H7 (cell line): ENCODE data around the gene MRGPRE. TPM values are rescaled to one million over a fixed set of nuclear protein-coding genes. Genes with fewer than 3 reads are reported as not detected.

ENCODE experiments used
- DNase-seq: peaks from one replicate; pipeline ENCODE4 v3.0.0; 2012
- H3K27me3 ChIP-seq: 2 replicates; pipeline ENCODE4 v1.6.0; 2011; ENCODE audit warnings: mild to moderate bottlenecking, low read length; ENCODE audit not compliant: control insufficient read depth, insufficient read depth
- H3K36me3 ChIP-seq: replicated peaks from 2 replicates; pipeline ENCODE4 v1.5.1; 2011; ENCODE audit warnings: low read length; ENCODE audit not compliant: control insufficient read depth, insufficient read depth
- H3K4me3 ChIP-seq: 2 replicates; pipeline ENCODE4 v1.5.1; 2011; ENCODE audit warnings: low read depth, mild to moderate bottlenecking, control low read depth, low read length, moderate library complexity; ENCODE audit not compliant: insufficient read depth
- total RNA-seq: library from RNA; depleted of rRNA; stranded (reverse); fragments of >200 nt; shearing (Covaris generic); gene quantifications from 2 replicates; pipeline ENCODE4 v1.2.3, GENCODE V29; 2014

Gene MRGPRE
- total RNA-seq, 1 experiment from 2014 or later: not detected

DNA sequence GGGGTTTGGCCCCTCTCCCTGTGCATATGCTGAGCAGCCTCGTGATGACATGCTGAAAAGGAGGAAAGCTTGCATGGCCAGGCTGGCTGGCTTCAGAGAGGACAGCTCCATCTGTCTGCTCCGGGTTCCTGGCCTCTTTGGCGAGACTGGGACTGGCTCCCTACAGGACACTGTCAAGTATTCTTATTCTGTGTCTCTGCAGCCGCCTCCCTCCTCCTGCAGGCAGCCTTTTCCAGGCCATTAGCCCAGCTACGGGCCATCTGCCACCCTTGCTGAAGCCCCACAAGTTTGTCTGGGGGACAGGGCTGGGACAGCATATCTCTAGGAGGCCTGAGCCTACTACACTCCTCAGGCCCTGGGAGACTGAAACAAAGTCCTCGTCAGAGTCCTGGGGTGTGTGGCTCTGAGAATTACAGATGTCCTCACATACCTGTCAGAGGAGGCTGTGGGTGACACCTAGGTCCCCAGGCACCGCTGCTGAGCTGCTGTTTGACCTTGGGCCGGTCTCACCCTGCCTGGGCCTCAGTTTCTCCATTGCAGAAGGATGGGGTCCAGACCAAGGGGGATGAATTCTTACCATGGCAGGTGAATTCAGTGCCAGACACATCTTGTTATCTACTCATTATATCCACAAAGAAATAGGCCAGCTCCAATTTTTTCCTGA is 24.6 kb downstream of the MRGPRE start:
- no peaks in the 10 kb centered on the region for H3K36me3 ChIP-seq
- peaks cover 25% of the 10 kb centered on the region for H3K27me3 ChIP-seq
- no peak overlapping the region for H3K4me3 ChIP-seq
- DNase-seq: no peak

DNA sequence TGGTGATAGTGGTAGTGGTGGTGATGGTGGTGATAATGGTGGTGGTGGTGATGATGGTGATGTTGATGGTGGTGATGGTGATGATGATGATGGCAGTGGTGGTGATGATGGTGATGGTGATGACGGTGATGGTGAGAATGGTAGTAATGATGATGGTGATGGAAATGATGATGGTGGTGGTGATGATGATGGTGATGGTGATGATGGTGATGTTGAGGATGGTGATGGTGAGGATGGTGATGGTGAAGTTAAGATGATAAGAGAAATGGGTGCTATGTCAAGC is 25.4 kb downstream of the MRGPRE start:
- no peak for DNase-seq

DNA sequence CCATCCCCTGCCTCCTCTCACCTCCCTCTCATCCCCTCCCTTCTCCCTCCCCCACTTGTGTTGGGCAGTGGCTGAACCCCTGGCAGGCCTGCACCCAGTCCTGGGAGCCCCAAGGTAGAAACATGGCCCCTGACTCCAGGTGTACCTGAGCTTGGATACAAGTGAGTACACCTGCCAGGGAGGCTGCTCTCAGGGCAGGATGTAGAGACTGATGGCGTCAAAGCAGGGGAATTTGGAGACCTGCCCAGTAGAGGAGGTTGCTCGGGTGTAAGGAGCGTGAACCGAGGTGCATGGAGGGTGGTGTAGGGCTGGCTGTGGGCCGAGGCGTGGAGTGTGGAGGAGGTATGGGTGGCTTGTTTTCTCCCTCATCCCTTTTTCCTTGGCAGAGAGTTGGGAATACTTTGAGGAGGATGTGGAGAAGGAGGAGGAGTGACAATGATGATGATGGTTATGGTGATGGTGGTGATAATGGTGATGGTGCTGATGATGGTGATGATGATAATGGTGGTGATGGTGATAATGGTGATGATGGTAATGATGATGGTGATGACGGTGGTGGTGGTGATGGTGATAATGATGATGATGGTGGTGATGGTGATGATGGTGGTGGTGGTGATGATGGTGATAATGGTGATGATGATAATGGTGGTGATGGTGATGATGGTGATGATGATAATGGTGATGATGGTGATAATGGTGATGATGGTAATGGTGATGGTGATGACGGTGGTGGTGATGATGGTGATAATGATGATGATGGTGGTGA is 25.9 kb downstream of the MRGPRE start:
- H3K36me3 ChIP-seq: no peaks in the 10 kb centered on the region
- H3K4me3 ChIP-seq: no peak overlapping the region
- no peak for DNase-seq
- H3K27me3 ChIP-seq: peaks cover 35% of the 10 kb centered on the region

More for the DNA sequence above, 25.4 kb downstream of the MRGPRE start:
- Histone ChIP-seq H3K36me3 (no peaks in the 10 kb centered on the region), H3K27me3 (peaks cover 32% of the 10 kb centered on the region), H3K4me3 (no peak overlapping the region)

DNA sequence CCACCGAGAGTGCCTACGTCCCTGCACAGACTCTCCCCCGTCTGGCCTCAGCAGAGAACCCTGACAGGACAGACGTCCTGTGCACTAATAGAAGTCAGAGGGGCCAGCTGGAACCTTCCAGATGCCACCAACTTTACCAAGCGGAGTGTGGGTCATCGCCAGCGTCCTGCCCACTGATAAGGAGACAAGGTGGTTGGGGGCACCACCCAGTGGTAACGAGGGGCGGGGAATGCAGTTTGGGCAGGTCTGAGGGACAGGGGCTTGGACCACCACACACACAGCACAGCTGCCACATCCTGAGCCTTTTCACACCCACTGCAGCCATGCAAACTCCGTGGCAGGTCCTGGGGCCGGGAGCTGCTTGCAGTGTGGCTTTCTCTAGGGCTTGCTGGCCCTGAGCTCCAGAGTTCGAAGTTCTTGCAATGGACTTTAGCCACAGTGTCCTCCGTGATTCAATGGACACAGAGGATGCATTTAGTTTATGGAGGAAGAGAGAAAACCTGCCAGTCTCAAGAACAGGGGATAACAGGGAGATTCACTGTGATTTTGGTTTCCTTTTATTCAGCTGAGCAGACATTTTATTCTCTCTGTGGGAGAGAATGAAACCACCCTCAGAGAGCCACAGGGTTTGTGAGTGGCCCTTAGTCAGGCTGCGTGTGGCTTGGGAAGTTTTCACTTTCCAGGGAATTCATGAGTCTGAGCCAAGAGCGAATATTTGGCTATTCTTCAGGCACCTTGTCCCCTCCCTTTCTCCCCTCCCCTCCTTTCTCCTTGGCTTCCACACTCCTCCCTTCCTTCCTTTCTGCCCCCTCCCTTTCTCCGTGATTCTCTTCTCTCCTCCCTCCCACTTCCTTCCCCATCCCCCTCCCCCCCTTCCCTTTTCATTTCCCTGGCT is 26.7 kb downstream of the MRGPRE start:
- peak; percentile 35 for DNase-seq
- Histone ChIP-seq H3K4me3 (no peak overlapping the region), H3K36me3 (no peaks in the 10 kb centered on the region), H3K27me3 (peaks cover 35% of the 10 kb centered on the region)

DNA sequence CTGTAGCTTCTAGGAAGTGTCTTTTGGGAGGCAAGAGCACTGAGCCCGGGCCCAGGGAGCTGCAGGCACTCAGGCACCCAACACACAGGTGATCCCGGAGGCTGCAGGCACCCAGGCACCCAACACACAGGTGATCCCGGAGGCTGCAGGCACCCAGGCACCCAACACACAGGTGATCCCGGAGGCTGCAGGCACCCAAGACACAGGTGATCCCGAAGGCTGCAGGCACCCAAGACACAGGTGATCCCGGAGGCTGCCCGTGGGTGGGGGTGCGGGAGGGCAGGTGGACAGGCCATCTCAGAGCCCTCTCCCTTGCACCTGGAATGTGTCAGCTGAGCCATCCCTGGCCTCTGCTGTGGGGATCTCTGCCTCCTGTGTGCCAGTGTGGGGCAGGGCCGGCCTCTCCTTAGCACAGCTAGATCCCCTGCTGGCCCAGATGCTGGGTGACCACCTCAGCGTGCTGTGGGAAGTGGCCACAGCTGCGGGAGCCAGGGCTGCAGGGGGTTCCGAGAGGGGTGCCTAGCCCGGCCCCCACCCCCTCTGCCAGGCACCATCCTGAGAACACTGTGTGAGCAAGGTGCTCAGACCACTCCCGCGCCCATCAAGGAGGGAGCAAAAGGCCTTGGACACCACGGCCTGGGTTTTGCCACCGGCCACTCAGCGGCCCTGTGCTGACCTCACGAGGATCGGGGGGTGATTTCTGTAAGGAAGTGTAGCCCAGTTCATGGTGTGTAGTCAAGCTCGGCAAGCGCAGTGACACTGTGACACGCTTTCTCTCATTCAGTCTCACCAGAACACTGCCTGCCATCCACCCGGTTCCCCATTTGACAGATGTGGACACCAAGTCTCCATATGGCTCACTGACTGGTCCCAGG is 27.8 kb downstream of the MRGPRE start:
- Histone ChIP-seq H3K36me3 (no peaks in the 10 kb centered on the region), H3K27me3 (peaks cover 35% of the 10 kb centered on the region), H3K4me3 (no peak overlapping the region)
- DNase-seq: peak; percentile 53

DNA sequence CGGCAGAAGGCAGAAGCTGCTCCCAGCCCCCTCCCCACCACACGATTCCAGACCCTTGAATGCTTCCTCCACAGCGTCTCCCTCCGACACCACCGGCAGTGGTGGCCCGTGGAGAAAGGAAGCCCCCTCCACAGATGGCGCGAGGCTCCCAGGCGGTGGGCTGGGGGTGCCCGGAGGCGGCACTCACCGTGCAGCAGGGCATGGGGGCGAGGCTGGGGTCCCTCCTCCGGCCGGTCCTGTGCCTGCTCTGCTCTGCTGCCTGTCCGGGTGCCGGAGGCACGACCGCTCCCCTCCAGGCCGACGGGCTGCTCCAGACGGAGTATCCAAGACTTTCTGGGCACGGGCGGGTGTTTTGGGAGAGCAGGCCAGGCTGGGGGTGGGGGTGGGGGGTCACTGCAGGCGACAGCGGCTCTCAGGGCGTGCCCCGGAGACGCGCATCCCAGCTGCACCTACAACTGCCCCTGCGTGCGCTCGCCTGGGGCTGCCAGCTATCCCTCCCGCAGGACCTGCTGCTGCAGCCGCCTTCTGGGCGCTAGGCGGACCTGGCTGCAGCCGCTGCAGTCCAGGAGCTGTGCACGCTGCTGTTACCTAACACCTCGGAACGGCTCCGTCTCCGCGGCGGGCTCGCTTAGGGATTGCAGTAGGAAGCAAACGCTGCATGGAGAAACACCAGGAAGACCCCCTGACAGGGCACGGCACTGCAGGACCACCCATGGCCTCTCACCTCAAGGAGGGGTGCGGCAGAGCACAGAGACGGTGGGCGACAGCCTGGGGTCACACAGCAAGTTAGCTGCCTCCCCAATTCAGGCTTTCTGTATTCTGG is 28.8 kb downstream of the MRGPRE start:
- peak; percentile 89 for DNase-seq
- peak overlapping the region; percentile 41 for H3K4me3 ChIP-seq
- peaks cover 35% of the 10 kb centered on the region for H3K27me3 ChIP-seq
- no peaks in the 10 kb centered on the region for H3K36me3 ChIP-seq

DNA sequence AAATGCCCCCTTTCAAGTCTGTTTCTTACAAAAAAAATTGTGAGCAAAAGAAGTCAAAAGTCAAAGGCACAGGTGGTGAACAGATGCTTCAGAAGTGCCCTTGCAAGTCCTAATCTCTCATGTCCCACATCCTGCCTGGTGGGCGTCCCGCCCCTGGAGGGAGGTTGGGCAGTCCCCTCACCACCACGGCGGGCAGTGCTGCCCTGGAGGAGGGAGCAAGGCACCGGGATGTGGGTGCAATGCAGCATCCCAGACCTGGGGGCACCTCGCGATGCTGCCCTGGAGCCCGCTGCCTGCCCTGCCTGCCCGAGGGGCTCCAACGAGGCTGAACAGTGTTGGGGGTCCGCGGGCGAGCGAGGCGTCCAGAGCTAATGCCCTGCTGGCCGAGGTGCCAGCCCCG is 29.5 kb downstream of the MRGPRE start:
- no peaks in the 10 kb centered on the region for H3K36me3 ChIP-seq
- peak overlapping the region; percentile 41 for H3K4me3 ChIP-seq
- peak; percentile 79 for DNase-seq
- H3K27me3 ChIP-seq: peaks cover 35% of the 10 kb centered on the region

DNA sequence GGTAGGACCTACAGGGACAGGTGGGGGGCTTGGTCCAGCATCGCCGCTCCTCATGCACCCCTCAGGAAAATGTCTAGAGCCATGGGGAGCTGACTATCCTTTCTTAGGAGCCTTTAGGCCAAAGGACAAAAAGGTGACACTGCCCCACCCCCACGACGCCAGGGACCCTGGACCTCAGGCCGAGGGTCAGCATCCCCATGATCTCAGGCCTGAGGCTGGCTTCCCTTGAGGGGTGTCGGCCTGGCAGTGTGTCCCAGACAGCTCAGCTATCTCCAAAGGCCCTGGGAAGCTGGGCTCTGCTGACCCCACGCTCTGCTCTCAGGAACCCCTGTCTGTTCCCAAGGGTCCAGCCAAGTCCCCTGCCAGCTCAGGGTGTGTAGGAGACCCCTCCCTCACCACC is 29.9 kb downstream of the MRGPRE start:
- peak; percentile 55 for DNase-seq
- H3K36me3 ChIP-seq: no peaks in the 10 kb centered on the region
- no peak overlapping the region for H3K4me3 ChIP-seq
- peaks cover 35% of the 10 kb centered on the region for H3K27me3 ChIP-seq

DNA sequence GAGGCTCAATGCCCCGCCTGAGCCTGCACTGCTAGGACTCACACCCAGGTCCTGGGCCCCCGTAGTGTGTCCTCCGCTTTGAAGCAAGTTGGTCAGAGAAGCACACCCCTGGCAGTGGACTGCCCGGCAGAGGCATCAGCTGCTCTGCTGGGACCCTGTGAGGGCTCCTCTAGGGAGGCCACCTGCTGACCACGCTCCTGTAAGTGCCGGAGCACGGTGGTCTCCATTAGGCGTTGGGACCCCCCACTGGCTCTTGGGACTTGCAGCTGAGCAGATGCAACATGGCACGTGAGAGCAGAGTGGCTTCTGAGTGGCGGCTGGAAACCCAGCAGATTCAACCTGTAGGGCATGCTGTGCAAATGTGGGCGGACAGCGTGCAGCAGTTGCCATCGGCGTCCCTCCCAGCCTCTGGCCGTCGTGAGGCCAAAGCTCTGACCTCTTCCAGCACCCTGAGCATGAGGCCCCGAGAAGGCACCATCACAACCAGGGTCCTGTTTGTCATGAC is 30.5 kb downstream of the MRGPRE start:
- H3K4me3 ChIP-seq: no peak overlapping the region
- H3K36me3 ChIP-seq: no peaks in the 10 kb centered on the region
- peak; percentile 45 for DNase-seq
- peaks cover 35% of the 10 kb centered on the region for H3K27me3 ChIP-seq

DNA sequence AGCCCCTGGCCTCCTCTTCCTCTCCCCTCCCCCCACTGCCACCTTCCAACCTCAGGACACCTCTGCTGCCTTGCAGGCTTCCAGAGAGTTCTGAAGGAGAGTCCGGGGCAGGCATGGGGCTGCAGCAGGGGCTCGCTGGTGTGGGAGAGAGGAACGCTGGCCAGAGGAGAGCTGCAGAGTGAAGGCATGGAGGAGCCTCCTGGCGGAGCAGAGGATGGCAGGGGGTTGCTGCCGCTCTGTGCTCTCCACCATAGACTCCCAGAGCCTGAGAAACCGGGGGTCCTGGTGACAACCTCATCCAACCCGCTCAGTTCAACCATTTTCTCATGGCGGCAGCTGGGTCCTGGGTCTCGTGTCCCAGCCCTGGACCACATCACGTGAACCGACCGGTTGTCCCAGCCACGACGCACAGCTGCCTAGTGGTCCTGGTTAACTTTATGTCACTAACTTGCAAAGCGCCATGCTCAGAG is 31.1 kb downstream of the MRGPRE start:
- H3K4me3 ChIP-seq: no peak overlapping the region
- H3K27me3 ChIP-seq: peaks cover 33% of the 10 kb centered on the region
- no peaks in the 10 kb centered on the region for H3K36me3 ChIP-seq
- peak; percentile 60 for DNase-seq

DNA sequence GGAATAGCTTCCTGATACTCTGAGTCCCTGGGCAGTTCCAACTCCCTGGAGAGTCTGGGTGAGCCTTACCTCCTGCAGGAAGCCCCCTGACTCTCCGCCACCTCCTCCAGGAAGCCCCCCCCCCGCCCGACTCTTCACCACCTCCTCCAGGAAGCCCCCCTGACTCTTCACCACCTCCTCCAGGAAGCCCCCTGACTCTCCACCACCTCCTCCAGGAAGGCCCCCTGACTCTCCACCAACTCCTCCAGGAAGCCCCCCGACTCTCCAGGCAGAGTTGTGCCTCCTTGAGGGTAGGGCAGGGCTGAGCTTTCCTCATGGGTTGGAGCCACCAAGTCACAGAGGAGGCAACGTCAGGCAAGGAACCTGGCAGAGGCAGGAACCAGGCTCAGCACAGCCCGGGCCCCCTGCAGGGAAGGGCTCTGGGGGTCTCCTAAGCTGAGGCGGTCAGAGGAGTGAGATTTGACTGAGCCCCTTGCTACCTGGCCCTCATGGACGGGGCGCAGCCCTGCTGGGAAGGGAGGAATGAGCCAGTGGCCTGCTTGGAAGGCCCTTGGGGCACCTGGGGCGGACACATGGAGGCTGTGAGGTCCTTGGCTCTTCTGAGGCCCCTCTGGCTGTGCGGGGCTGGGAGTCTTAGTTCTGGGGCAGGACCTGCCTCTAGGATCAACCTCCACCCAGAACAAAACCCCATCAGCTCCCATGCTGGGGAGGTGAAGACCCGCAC is 31.7 kb downstream of the MRGPRE start:
- no peak overlapping the region for H3K4me3 ChIP-seq
- no peaks in the 10 kb centered on the region for H3K36me3 ChIP-seq
- DNase-seq: no peak
- peaks cover 32% of the 10 kb centered on the region for H3K27me3 ChIP-seq

DNA sequence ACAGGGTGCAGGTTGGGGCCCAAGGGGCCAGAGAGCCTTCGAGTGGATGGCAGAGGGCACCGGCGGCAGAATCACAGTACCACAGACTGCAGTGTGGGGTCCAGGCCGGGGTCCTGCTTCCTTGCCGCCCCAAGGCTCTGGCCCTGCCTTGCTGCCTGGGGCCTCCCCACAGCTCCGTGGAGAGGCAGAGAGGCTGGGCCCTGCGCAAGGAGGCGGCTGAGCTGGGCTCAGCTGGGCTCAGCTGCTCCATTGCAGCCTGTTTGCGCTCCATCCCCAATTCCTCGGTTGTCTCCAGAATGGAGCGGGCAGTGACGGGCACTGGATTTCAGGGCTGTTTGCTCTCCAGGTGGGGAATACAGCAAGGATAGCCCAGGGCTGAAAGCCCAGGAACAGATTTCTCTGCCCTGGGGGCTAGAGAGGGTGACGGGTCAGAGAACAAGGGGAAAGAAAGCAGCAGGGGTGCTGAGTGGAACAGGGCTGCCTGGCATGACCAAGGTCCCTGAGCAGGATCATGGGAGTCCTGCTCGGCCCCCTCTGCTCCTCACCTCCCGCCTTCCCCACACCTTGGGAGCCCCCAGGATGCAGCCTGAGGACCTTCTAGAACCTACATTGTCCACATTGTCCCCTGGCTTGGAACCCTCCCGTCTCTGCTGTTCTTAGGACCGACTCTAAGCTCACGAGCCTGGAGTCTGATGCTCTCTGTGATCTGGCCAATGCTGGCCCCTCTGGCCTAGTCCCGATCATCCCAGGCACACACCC is 32.5 kb downstream of the MRGPRE start:
- Histone ChIP-seq H3K36me3 (no peaks in the 10 kb centered on the region), H3K27me3 (peaks cover 28% of the 10 kb centered on the region), H3K4me3 (no peak overlapping the region)
- peak; percentile 58 for DNase-seq
